GM23338 (cell line): Measurements from ENCODE around the gene CKS1B. TPM values are rescaled to one million over a fixed set of nuclear protein-coding genes. Genes with fewer than 3 reads are reported as not detected.
A peak's percentile ranks its signal among the peaks of the same experiment; 100 is the strongest.

ENCODE experiments used
- ATAC-seq: fragments of 200-7000 bp; cut with Tn5 transposase; 3 replicates; pipeline ENCODE4 v1.9.1; 2020
- DNase-seq: peaks from one replicate; pipeline ENCODE4 v3.0.0-alpha.2; 2015; ENCODE audit warnings: low spot score
- H2AFZ ChIP-seq: fragments of 200-600 bp; sonication (generic); 2 replicates; pipeline ENCODE4 v1.8.0; 2016; ENCODE audit warnings: antibody characterized with exemption, mild to moderate bottlenecking, moderate library complexity
- H3F3A ChIP-seq: fragments of 200-600 bp; sonication (generic); replicated peaks from 2 replicates; pipeline ENCODE4 v1.8.0; 2017; ENCODE audit warnings: antibody characterized with exemption, mixed run types, low read depth
- H3K27ac ChIP-seq: fragments of 200-600 bp; sonication (generic); 2 replicates; pipeline ENCODE4 v1.6.1; 2016; ENCODE audit warnings: low read depth
- H3K27me3 ChIP-seq: fragments of 200-600 bp; sonication (generic); 2 replicates; pipeline ENCODE4 v1.8.0; 2016; ENCODE audit warnings: mild to moderate bottlenecking, mixed run types, moderate library complexity; ENCODE audit not compliant: insufficient read depth
- H3K36me3 ChIP-seq: fragments of 200-600 bp; sonication (generic); 2 replicates; pipeline ENCODE4 v1.8.0; 2016; ENCODE audit warnings: mild to moderate bottlenecking; ENCODE audit not compliant: insufficient read depth
- H3K4me1 ChIP-seq: fragments of 200-600 bp; sonication (generic); 2 replicates; pipeline ENCODE4 v1.8.0; 2016; ENCODE audit warnings: mild to moderate bottlenecking, moderate library complexity; ENCODE audit not compliant: insufficient read depth
- H3K4me2 ChIP-seq: fragments of 200-600 bp; sonication (generic); 2 replicates; pipeline ENCODE4 v1.7.1; 2017; ENCODE audit warnings: mixed run types
- H3K4me3 ChIP-seq: fragments of 200-600 bp; sonication (generic); 2 replicates; pipeline ENCODE4 v1.6.1; 2016; ENCODE audit warnings: mixed run types
- H3K79me2 ChIP-seq: fragments of 200-600 bp; sonication (generic); replicated peaks from 2 replicates; pipeline ENCODE4 v1.8.0; 2017; ENCODE audit warnings: mild to moderate bottlenecking; ENCODE audit not compliant: insufficient read depth
- H3K9me2 ChIP-seq: fragments of 200-600 bp; sonication (generic); 2 replicates; pipeline ENCODE4 v1.8.0; 2017; ENCODE audit not compliant: insufficient read depth
- H4K20me1 ChIP-seq: fragments of 200-600 bp; sonication (generic); replicated peaks from 2 replicates; pipeline ENCODE4 v1.8.0; 2017; ENCODE audit warnings: mild to moderate bottlenecking; ENCODE audit not compliant: insufficient read depth
- H3K27ac Mint-ChIP-seq: 2 replicates; pipeline ENCODE4 v1.8.0; 2020; ENCODE audit warnings: inconsistent platforms, mild to moderate bottlenecking, moderate library complexity, mixed read lengths
- H3K27me3 Mint-ChIP-seq: 3 replicates; pipeline ENCODE4 v1.8.0; 2022; ENCODE audit warnings: low read depth, mild to moderate bottlenecking, moderate library complexity, mixed read lengths, inconsistent platforms; ENCODE audit not compliant: insufficient read depth, poor library complexity
- H3K36me3 Mint-ChIP-seq: 3 replicates; pipeline ENCODE4 v1.8.0; 2021; ENCODE audit warnings: low read depth, mild to moderate bottlenecking, inconsistent platforms, moderate library complexity, mixed read lengths
- H3K4me1 Mint-ChIP-seq: 3 replicates; pipeline ENCODE4 v1.8.0; 2020; ENCODE audit warnings: mild to moderate bottlenecking, inconsistent platforms, mixed read lengths
- H3K4me3 Mint-ChIP-seq: 3 replicates; pipeline ENCODE4 v1.8.0; 2021; ENCODE audit warnings: moderate library complexity, mild to moderate bottlenecking, inconsistent platforms, mixed read lengths
- H3K9me3 Mint-ChIP-seq: 3 replicates; pipeline ENCODE4 v1.8.0; 2020; ENCODE audit warnings: moderate library complexity, mild to moderate bottlenecking, inconsistent platforms, mixed read lengths
- CREB1 ChIP-seq: fragments of 250-450 bp; sonication (Bioruptor Pico); IDR thresholded peaks from 2 replicates; pipeline ENCODE4 v1.5.0; 2020; ENCODE audit warnings: low read depth, mild to moderate bottlenecking, moderate library complexity
- JUNB ChIP-seq: IDR thresholded peaks from one replicate; pipeline ENCODE4 v1.6.1; 2016; ENCODE audit warnings: antibody characterized with exemption; ENCODE audit not compliant: unreplicated experiment
- NANOG ChIP-seq: IDR thresholded peaks from 2 replicates; pipeline ENCODE4 v1.6.1; 2016; ENCODE audit warnings: antibody characterized with exemption, borderline replicate concordance
- POLR2AphosphoS5 ChIP-seq: IDR thresholded peaks from 2 replicates; pipeline ENCODE4 v1.6.1; 2016; ENCODE audit warnings: antibody characterized with exemption, low read depth
- ZNF114 ChIP-seq: fragments of 250-450 bp; sonication (Bioruptor Pico); IDR thresholded peaks from 2 replicates; pipeline ENCODE4 v1.5.0; 2020; ENCODE audit warnings: mild to moderate bottlenecking, moderate library complexity
- ZNF331 ChIP-seq: fragments of 250-450 bp; sonication (Bioruptor Pico); IDR thresholded peaks from 2 replicates; pipeline ENCODE4 v1.5.0; 2020; ENCODE audit warnings: low read depth, mild to moderate bottlenecking, moderate library complexity
- polyA plus RNA-seq: library from polyadenylated mRNA; unstranded; fragments of >200 nt; fragmentation: Nextera tagmentation; extraction: Ambion mirVana; gene quantifications from 2 replicates; pipeline ENCODE4 v1.2.1, GENCODE V29; 2016
- total RNA-seq: library from RNA; depleted of rRNA; stranded (reverse); fragments of >200 nt; shearing (Covaris generic); gene quantifications from 2 replicates; pipeline ENCODE4 v1.2.3, GENCODE V29; 2014
- TF ChIP-seq, protein P1 (sequence below): IDR thresholded peaks from one replicate; pipeline ENCODE4 v1.6.1; 2018; ENCODE audit warnings: antibody characterized with exemption; ENCODE audit not compliant: unreplicated experiment
- TF ChIP-seq, protein P2 (sequence below): fragments of 250-450 bp; sonication (Bioruptor Pico); IDR thresholded peaks from 2 replicates; pipeline ENCODE4 v1.5.0; 2020; ENCODE audit warnings: mild to moderate bottlenecking, moderate library complexity
- TF ChIP-seq, protein P3 (sequence below): IDR thresholded peaks from 2 replicates; pipeline ENCODE4 v1.6.1; 2016; ENCODE audit warnings: antibody characterized with exemption

CKS1B gene
- total and polyA plus RNA-seq, 2 experiments from 2014 or later: 296 to 617 TPM

DNA sequence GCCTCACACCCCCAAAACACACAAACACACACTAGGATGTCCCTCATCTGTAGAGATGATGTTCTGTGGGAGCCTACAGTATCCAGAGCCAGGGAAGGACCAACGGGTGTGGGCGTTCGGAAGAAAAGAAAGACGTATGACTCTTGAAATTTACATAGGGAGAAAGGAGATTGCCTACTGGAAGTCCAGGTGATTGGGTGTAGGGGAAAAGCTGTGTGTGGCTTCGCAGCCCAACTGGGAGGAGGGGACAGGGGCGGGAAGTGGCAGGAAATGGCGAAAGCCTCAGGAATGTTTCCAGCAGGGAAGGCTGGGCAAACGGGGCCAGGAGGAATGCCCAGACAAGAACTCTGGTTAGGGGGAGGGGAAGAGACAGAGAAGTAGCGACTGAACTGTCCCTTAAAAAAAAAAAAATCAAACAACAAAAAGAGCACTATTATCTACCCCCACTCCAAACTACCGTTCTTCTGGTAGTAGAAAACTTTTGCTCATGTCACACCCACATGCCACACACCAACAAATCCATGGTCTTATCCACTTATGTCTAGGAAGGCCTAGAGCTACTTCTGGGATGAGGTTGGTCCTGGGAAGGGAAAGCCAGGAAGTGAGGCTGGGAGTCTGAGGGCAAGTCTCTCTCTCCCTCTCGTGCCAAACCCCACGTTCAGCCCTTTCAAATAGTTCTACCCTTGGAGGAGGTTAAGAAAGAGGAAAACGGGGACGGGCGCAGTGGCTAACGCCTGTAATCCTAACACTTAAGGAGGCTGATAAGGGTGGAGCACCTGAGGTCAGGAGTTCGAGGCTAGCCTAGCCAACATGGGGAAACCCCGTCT, 1.8 kb upstream of the CKS1B start:
- TF ChIP-seq ZNF331 (CRISPR knock-in tag): no peak
- TF ChIP-seq, protein P1, sequence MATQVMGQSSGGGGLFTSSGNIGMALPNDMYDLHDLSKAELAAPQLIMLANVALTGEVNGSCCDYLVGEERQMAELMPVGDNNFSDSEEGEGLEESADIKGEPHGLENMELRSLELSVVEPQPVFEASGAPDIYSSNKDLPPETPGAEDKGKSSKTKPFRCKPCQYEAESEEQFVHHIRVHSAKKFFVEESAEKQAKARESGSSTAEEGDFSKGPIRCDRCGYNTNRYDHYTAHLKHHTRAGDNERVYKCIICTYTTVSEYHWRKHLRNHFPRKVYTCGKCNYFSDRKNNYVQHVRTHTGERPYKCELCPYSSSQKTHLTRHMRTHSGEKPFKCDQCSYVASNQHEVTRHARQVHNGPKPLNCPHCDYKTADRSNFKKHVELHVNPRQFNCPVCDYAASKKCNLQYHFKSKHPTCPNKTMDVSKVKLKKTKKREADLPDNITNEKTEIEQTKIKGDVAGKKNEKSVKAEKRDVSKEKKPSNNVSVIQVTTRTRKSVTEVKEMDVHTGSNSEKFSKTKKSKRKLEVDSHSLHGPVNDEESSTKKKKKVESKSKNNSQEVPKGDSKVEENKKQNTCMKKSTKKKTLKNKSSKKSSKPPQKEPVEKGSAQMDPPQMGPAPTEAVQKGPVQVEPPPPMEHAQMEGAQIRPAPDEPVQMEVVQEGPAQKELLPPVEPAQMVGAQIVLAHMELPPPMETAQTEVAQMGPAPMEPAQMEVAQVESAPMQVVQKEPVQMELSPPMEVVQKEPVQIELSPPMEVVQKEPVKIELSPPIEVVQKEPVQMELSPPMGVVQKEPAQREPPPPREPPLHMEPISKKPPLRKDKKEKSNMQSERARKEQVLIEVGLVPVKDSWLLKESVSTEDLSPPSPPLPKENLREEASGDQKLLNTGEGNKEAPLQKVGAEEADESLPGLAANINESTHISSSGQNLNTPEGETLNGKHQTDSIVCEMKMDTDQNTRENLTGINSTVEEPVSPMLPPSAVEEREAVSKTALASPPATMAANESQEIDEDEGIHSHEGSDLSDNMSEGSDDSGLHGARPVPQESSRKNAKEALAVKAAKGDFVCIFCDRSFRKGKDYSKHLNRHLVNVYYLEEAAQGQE: peak; percentile 24
- TF ChIP-seq ZNF114: no peak
- TF ChIP-seq, protein P2, sequence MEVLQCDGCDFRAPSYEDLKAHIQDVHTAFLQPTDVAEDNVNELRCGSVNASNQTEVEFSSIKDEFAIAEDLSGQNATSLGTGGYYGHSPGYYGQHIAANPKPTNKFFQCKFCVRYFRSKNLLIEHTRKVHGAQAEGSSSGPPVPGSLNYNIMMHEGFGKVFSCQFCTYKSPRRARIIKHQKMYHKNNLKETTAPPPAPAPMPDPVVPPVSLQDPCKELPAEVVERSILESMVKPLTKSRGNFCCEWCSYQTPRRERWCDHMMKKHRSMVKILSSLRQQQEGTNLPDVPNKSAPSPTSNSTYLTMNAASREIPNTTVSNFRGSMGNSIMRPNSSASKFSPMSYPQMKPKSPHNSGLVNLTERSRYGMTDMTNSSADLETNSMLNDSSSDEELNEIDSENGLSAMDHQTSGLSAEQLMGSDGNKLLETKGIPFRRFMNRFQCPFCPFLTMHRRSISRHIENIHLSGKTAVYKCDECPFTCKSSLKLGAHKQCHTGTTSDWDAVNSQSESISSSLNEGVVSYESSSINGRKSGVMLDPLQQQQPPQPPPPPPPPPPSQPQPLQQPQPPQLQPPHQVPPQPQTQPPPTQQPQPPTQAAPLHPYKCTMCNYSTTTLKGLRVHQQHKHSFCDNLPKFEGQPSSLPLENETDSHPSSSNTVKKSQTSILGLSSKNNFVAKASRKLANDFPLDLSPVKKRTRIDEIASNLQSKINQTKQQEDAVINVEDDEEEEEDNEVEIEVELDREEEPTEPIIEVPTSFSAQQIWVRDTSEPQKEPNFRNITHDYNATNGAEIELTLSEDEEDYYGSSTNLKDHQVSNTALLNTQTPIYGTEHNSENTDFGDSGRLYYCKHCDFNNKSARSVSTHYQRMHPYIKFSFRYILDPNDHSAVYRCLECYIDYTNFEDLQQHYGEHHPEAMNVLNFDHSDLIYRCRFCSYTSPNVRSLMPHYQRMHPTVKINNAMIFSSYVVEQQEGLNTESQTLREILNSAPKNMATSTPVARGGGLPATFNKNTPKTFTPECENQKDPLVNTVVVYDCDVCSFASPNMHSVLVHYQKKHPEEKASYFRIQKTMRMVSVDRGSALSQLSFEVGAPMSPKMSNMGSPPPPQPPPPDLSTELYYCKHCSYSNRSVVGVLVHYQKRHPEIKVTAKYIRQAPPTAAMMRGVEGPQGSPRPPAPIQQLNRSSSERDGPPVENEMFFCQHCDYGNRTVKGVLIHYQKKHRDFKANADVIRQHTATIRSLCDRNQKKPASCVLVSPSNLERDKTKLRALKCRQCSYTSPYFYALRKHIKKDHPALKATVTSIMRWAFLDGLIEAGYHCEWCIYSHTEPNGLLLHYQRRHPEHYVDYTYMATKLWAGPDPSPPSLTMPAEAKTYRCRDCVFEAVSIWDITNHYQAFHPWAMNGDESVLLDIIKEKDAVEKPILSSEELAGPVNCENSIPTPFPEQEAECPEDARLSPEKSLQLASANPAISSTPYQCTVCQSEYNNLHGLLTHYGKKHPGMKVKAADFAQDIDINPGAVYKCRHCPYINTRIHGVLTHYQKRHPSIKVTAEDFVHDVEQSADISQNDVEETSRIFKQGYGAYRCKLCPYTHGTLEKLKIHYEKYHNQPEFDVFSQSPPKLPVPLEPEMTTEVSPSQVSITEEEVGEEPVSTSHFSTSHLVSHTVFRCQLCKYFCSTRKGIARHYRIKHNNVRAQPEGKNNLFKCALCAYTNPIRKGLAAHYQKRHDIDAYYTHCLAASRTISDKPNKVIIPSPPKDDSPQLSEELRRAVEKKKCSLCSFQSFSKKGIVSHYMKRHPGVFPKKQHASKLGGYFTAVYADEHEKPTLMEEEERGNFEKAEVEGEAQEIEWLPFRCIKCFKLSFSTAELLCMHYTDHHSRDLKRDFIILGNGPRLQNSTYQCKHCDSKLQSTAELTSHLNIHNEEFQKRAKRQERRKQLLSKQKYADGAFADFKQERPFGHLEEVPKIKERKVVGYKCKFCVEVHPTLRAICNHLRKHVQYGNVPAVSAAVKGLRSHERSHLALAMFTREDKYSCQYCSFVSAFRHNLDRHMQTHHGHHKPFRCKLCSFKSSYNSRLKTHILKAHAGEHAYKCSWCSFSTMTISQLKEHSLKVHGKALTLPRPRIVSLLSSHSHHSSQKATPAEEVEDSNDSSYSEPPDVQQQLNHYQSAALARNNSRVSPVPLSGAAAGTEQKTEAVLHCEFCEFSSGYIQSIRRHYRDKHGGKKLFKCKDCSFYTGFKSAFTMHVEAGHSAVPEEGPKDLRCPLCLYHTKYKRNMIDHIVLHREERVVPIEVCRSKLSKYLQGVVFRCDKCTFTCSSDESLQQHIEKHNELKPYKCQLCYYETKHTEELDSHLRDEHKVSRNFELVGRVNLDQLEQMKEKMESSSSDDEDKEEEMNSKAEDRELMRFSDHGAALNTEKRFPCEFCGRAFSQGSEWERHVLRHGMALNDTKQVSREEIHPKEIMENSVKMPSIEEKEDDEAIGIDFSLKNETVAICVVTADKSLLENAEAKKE (CRISPR knock-in tag): no peak
- TF ChIP-seq POLR2AphosphoS5: peak; percentile 94
- no peak for TF ChIP-seq NANOG
- TF ChIP-seq, protein P3, sequence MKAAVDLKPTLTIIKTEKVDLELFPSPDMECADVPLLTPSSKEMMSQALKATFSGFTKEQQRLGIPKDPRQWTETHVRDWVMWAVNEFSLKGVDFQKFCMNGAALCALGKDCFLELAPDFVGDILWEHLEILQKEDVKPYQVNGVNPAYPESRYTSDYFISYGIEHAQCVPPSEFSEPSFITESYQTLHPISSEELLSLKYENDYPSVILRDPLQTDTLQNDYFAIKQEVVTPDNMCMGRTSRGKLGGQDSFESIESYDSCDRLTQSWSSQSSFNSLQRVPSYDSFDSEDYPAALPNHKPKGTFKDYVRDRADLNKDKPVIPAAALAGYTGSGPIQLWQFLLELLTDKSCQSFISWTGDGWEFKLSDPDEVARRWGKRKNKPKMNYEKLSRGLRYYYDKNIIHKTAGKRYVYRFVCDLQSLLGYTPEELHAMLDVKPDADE: peak; percentile 88
- TF ChIP-seq CREB1 (CRISPR knock-in tag): peak; percentile 49
- no peak for TF ChIP-seq JUNB
- DNase-seq (peak; percentile 98), ATAC-seq (peak; percentile 19)
- peak overlapping the region; percentile 90 for H3K4me2 ChIP-seq
- H3K27ac ChIP-seq: peak overlapping the region; percentile 100
- H3K27me3 Mint-ChIP-seq: peaks cover 15% of the 10 kb centered on the region
- no peaks in the 10 kb centered on the region for H3K9me2 ChIP-seq
- H3K36me3 ChIP-seq: peaks cover 2% of the 10 kb centered on the region; the same call in 1 of the 2 replicates
- no peak overlapping the region for H3K27ac Mint-ChIP-seq
- H2AFZ ChIP-seq: no peak overlapping the region
- peaks cover 34% of the 10 kb centered on the region for H3K4me1 ChIP-seq
- H3K9me3 Mint-ChIP-seq: peaks cover 3% of the 10 kb centered on the region; the same call in 1 of the 3 replicates
- H3K4me3 Mint-ChIP-seq: no peak overlapping the region
- peaks cover 35% of the 10 kb centered on the region for H3K36me3 Mint-ChIP-seq
- H3F3A ChIP-seq: peaks cover 20% of the 10 kb centered on the region
- peaks cover 25% of the 10 kb centered on the region for H4K20me1 ChIP-seq
- H3K27me3 ChIP-seq: no peaks in the 10 kb centered on the region
- H3K4me3 ChIP-seq: peak overlapping the region; percentile 82
- peaks cover 32% of the 10 kb centered on the region for H3K4me1 Mint-ChIP-seq
- peaks cover 62% of the 10 kb centered on the region for H3K79me2 ChIP-seq
